AG04449 (cell line): ENCODE data around the gene ARL15.

Source experiments
- CTCF ChIA-PET: fragments of 350-600 bp; formaldehyde crosslinking; extraction: SDS; loops from one replicate; lab custom pipeline; 2021; ENCODE audit warnings: antibody characterized with exemption; lab: Yijun Ruan, JAX
- POLR2A ChIA-PET: fragments of 400-600, 350-600 bp; formaldehyde crosslinking; extraction: SDS; loops from one replicate; lab custom pipeline; 2020; ENCODE audit warnings: antibody characterized with exemption, inconsistent platforms; lab: Yijun Ruan, JAX
- DNase-seq: peaks from one replicate; pipeline ENCODE4 v3.0.0-alpha.2; 2010; ENCODE audit warnings: low read depth, low spot score
- H3K4me3 ChIP-seq: 2 replicates; pipeline ENCODE4 v1.5.1; 2011; ENCODE audit warnings: low read depth, mild to moderate bottlenecking, control low read depth, low read length
- CTCF ChIP-seq: IDR thresholded peaks from one replicate; pipeline ENCODE4 v1.5.1; 2011; ENCODE audit warnings: mild to moderate bottlenecking, moderate library complexity, low read length, control low read depth, inconsistent platforms; ENCODE audit not compliant: insufficient read depth; ENCODE audit errors: missing control alignments

ARL15 gene

GRCh38 chr5:54295651-54296276, 14.6 kb downstream of the ARL15 start:
- POLR2A ChIA-PET = interaction anchor here (1.0 kb wide), 1 partner anchor 14 kb away, joined by 4 read pairs; the partner anchor contains the start of gene ARL15
- TF ChIP-seq CTCF = no peak
- no peak overlapping the region for H3K4me3 ChIP-seq
- no peak for DNase-seq
- CTCF ChIA-PET = interaction anchor here (1.6 kb wide), 1 partner anchor 572 kb away, joined by 3 read pairs; no protein-coding TSS in a partner anchor

- CTCF ChIA-PET = interaction anchor here (0.5 to 1.1 kb wide), 4 partner anchors 50 to 660 kb away, joined by 3 read pairs; no protein-coding TSS in a partner anchor
- no peak for TF ChIP-seq CTCF
- DNase-seq = no peak
- no peak overlapping the region for H3K4me3 ChIP-seq
- POLR2A ChIA-PET = no interaction called here
These were observed 16.2 kb downstream of the ARL15 start for GRCh38 chr5:54294097-54294667.

- TF ChIP-seq CTCF = no peak
- ChIA-PET POLR2A (interaction anchor here (1.0 kb wide), 1 partner anchor 17 kb away, joined by 3 read pairs; the partner anchor contains the start of gene ARL15), CTCF (interaction anchor here (0.6 to 1.4 kb wide), 4 partner anchors 10 to 197 kb away, joined by 3 to 5 read pairs (median 3); no protein-coding TSS in a partner anchor)
- H3K4me3 ChIP-seq = no peak overlapping the region
- no peak for DNase-seq
These were observed 17.5 kb downstream of the ARL15 start for GRCh38 chr5:54292866-54293265.

DNA sequence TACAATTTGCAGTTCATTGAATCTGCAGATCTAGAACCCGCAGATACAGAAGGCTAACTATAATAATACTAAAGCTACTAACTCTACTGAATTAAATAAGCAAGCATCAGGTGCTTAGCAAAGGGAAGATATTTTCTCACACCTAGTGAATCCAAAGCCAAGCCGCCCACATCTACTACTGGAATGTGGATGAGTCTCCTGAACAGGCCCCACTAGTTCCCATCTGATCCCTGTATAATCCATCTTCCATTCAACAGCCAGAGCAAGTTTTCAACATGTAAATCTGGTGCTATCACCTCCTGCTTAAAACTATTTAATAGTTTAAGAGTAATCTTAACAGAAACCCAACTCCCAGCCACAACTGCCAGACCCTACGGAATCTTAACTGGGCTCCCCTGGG, 18.9 kb downstream of the ARL15 start:
- TF ChIP-seq CTCF = no peak
- CTCF ChIA-PET = no interaction called here
- POLR2A ChIA-PET = no interaction called here
- DNase-seq = no peak
- H3K4me3 ChIP-seq = no peak overlapping the region

DNA sequence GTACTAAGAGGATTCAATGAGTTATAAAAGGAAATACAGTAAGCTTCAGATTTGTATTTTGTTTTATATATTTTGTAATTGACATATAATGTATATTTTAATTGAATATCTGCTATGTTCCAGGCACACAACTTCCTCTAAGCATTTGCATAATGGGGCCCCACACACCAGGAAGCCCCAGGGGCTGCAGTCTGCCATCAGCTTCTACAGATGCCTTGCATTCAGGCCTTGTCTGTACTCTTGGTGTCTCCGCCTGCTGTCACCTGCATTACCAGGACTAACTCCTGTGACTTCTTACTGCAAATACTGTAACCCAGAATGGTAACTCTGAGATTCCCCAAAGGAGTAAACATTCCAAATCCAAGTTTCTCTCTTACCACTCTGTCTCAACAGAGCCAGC, 20.6 kb downstream of the ARL15 start:
- H3K4me3 ChIP-seq = no peak overlapping the region
- ChIA-PET POLR2A (no interaction called here), CTCF (interaction anchor here (0.8 to 1.1 kb wide), 2 partner anchors 9 to 13 kb away, joined by 3 read pairs; no protein-coding TSS in a partner anchor)
- no peak for DNase-seq
- TF ChIP-seq CTCF = no peak

GRCh38 chr5:54288568-54289217, 21.7 kb downstream of the ARL15 start:
- DNase-seq = no peak
- no peak for TF ChIP-seq CTCF
- POLR2A ChIA-PET = no interaction called here
- CTCF ChIA-PET = interaction anchor here (0.8 to 1.8 kb wide), 5 partner anchors 8 to 201 kb away, joined by 3 to 10 read pairs (median 4); partner anchors contain the start of gene ARL15
- H3K4me3 ChIP-seq = no peak overlapping the region
